ENCODE measurements around the gene TCF12.

- peak; percentile 65; the same call in 1 of the 2 replicates for TF ChIP-seq CTCF (IDR thresholded peaks at IDR 0.05)
- TF ChIP-seq POLR2AphosphoS5 (IDR thresholded peaks at IDR 0.05; ENCODE audit: low read depth, low read length), result no peak
- TF ChIP-seq REST (IDR thresholded peaks at IDR 0.05; ENCODE audit: insufficient read depth in 1 of 2, low read depth in 2 of 2, low read length in 1 of 2), result no peak
- no peak for TF ChIP-seq SIN3A (IDR thresholded peaks at IDR 0.05; ENCODE audit: borderline replicate concordance, insufficient read depth, low read depth, low read length)
- no peak for TF ChIP-seq TCF7L2 (IDR thresholded peaks at IDR 0.05; ENCODE audit: low read depth, low read length)
Measured at GRCh38 chr15:57146506-57147201, 228.2 kb downstream of the TCF12 start.
